Pancreas (tissue), 10 donors: ENCODE results near the gene COL25A1. TPM values are rescaled to one million over a fixed set of nuclear protein-coding genes. Genes with fewer than 3 reads are reported as not detected.

Experiments
- ATAC-seq, 4 donors: fragments of 200-7000 bp; cut with Tn5 transposase; one replicate each; pipeline versions ENCODE4 v1.8.0 to v1.9.1; 2020; ENCODE audit warnings: mild to moderate bottlenecking in 4 of 4, moderate library complexity in 4 of 4
- DNase-seq, 6 donors: peaks; one replicate each; pipeline ENCODE4 v3.0.0-alpha.2; 2020
- FAIRE-seq: peaks from 2 replicates; lab custom pipeline; 2012; peaks lifted over from hg19 to GRCh38; lab: Jason Lieb, UNC
- H3K27ac ChIP-seq, 4 donors: fragments of 200-600 bp; sonication (generic); 1 replicate in 3 of 4; 2 replicates in 1 of 4; pipeline versions ENCODE4 v1.5.0 to v1.8.0; 2020
- H3K27me3 ChIP-seq, 4 donors: fragments of 200-600 bp; one replicate each; pipeline ENCODE4 v1.8.0; 2021
- H3K36me3 ChIP-seq, 3 donors: fragments of 200-600 bp; sonication (generic) in 1 of 3; one replicate each; pipeline versions ENCODE4 v1.5.0 to v1.8.0; 2020 to 2021
- H3K4me1 ChIP-seq, 3 donors: fragments of 200-600 bp; one replicate each; pipeline ENCODE4 v1.8.0; 2021
- H3K4me3 ChIP-seq, 4 donors: fragments of 200-600 bp; sonication (generic) in 2 of 4; one replicate each; pipeline versions ENCODE4 v1.5.0 to v1.8.0; 2020 to 2021
- H3K9me3 ChIP-seq, 4 donors: fragments of 200-600 bp; one replicate each; pipeline ENCODE4 v1.8.0; 2021
- WGBS, 2 donors: extraction: QIAGEN DNeasy Blood & Tissue Kit; methylation state at CpG; one replicate each; pipeline ENCODE4 v1.1.7; 2013; 5-methylcytosine and 5-hydroxymethylcytosine counted together
- intact Hi-C, 3 donors: fragments of 100-400 bp; cut with DNase I; formaldehyde crosslinking; loops; one replicate each; pipeline versions ENCODE4 v1.11.1 to v1.14.2; 2022
- polyA plus RNA-seq, 2 donors: library from polyadenylated mRNA; stranded (reverse); fragments of 200-250 nt; gene quantifications; one replicate each; pipeline ENCODE4 v1.2.3, GENCODE V29; 2013
- total RNA-seq, 6 donors: library from RNA; stranded (reverse); fragmentation: NEBNext Ultra II Directional in 4 of 6; extraction: Animal tissue kit (Norgen Biotek cat#: 25700) in 4 of 6; gene quantifications; one replicate each; pipeline versions ENCODE4 v1.2.1 to v1.2.4, GENCODE V29; 2021 to 2023
- TF ChIP-seq, protein P1 (sequence below), 4 donors: fragments of 200-600 bp; sonication (generic) in 3 of 4; IDR thresholded peaks; one replicate each; pipeline versions ENCODE4 v1.5.0 to v1.8.0; 2021; ENCODE audit warnings: antibody characterized with exemption in 4 of 4
- donor health status: healthy with polysubstance abuse.
- donor health status: DM: no; HTN: no; CAD: no; lungs with moderate emphysema.
- donor health status: DM: no; HTN: no; CAD: no.
- donor health status: control.
- donor health status: control.
- donor health status: Bipolar disorder and iron deficiency.
- donor health status: DM: yes; HTN: yes; CAD: no.
- donor health status: DM: no; HTN: no; CAD: no.
- donor health status: DM: no; HTN: no; CAD: no.
- donor health status: DM: yes; HTN: yes; CAD: no.

Gene COL25A1
- total and polyA plus RNA-seq, 8 donors: 0.08 to 0.46 (median 0.22) TPM

DNA sequence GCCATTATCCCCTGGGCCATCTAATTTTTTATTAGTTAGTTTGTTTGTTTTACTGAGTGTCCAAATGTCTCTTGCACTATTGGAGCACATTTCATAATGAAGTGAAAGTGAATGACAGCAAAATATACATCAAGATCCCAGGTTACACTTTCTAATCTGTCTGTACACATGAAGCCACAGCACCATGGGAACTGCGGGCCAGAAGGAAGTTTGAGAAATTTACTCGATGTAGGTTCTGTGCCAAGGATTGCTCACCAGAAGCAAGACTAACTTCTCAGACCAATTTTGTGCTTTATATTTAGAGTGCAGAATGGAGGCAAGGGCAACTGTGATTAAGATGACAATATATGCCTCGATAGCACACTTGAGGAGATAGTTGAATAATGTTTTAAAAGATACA lies 258.0 kb downstream of the COL25A1 start:
- no peak overlapping the region for H3K27ac ChIP-seq
- H3K4me1 ChIP-seq: no peaks in the 10 kb centered on the region
- H3K27me3 ChIP-seq: no peaks in the 10 kb centered on the region
- H3K9me3 ChIP-seq: no peaks in the 10 kb centered on the region
- DNase-seq (no peak), ATAC-seq (no peak), FAIRE-seq (no peak)
- WGBS, 2 donors: 67 to 82% methylated on average over 3 of the region's 3 CpGs
- H3K36me3 ChIP-seq: no peaks in the 10 kb centered on the region
- no peak overlapping the region for H3K4me3 ChIP-seq
- intact Hi-C loops: no loop called here
- TF ChIP-seq, protein P1, sequence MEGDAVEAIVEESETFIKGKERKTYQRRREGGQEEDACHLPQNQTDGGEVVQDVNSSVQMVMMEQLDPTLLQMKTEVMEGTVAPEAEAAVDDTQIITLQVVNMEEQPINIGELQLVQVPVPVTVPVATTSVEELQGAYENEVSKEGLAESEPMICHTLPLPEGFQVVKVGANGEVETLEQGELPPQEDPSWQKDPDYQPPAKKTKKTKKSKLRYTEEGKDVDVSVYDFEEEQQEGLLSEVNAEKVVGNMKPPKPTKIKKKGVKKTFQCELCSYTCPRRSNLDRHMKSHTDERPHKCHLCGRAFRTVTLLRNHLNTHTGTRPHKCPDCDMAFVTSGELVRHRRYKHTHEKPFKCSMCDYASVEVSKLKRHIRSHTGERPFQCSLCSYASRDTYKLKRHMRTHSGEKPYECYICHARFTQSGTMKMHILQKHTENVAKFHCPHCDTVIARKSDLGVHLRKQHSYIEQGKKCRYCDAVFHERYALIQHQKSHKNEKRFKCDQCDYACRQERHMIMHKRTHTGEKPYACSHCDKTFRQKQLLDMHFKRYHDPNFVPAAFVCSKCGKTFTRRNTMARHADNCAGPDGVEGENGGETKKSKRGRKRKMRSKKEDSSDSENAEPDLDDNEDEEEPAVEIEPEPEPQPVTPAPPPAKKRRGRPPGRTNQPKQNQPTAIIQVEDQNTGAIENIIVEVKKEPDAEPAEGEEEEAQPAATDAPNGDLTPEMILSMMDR (IDR thresholded peaks at IDR 0.05): no peak

DNA sequence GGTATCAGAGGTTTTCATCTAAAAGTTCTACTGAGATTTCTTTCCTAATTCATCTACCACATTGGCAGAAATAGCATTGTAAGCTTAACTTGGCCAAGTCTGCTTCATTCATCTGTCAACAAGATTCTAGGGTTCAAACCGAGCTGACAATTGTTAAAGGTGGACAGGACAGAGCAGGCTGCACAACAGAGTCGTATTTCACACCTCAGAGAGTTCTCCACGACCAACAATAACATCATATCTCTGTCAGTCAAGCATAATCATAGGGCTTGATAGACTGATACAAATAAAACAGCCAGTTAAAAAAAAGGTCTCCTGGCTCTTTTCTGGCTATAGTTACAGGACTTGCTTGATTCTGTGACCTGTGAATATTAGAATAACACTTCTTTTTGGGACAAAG lies 259.2 kb downstream of the COL25A1 start:
- no peaks in the 10 kb centered on the region for H3K9me3 ChIP-seq
- no peaks in the 10 kb centered on the region for H3K4me1 ChIP-seq
- ATAC-seq: no peak
- DNase-seq: no peak
- no peak overlapping the region for H3K27ac ChIP-seq
- TF ChIP-seq, protein P1 (IDR thresholded peaks at IDR 0.05): no peak
- no peak for FAIRE-seq
- intact Hi-C loops: no loop called here
- 47 to 55% methylated on average over 3 of the region's 3 CpGs for WGBS, 2 donors
- no peak overlapping the region for H3K4me3 ChIP-seq
- no peaks in the 10 kb centered on the region for H3K27me3 ChIP-seq
- no peaks in the 10 kb centered on the region for H3K36me3 ChIP-seq

DNA sequence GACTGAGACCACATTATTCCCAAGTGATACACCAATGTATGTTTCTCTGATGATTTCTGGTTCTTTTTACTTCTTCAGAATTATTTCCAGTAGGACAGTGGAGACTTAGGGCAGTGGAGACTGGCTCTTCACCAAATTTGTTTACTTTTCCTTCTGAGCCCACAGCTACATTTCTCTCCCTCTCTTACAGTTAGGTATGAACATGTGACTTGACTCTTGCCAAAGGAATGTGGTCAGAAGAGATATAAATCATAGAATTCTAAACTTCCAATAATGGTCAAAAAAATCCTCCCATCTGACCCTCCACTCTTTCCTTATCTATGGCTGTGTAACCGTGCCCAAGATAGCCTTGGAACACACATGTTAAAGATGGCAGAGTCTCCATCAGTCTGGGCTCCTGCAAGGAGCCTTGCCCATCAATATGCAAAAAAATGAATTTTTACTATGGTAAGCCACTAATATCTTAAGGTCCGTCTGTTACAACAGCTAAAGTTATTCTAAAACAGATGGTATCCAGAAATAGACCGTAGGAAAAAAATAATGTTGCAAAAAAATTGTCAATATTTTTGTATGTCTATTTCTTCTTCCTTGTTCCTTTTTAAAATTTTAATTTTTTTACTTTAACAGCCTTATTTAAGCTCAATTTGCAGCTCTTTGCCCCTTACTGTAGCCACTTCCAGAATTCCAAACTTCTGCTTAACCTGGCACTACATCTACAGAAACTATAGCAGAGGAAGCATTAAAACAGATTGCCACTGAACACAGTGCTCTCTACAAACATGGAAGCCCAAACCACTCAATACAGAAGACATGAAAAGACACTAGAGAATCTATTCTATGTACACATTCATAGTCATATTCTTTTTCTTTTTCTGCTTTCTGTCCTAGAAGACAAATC lies 260.7 kb downstream of the COL25A1 start:
- 61 to 77% methylated on average over 3 of the region's 3 CpGs for WGBS, 2 donors
- TF ChIP-seq, protein P1 (IDR thresholded peaks at IDR 0.05): no peak
- no peak for FAIRE-seq
- no peak for DNase-seq
- Histone ChIP-seq H3K27me3 (no peaks in the 10 kb centered on the region), H3K4me3 (no peak overlapping the region), H3K27ac (no peak overlapping the region), H3K9me3 (no peaks in the 10 kb centered on the region), H3K4me1 (no peaks in the 10 kb centered on the region), H3K36me3 (no peaks in the 10 kb centered on the region)
- no peak for ATAC-seq
- intact Hi-C loops: no loop called here

DNA sequence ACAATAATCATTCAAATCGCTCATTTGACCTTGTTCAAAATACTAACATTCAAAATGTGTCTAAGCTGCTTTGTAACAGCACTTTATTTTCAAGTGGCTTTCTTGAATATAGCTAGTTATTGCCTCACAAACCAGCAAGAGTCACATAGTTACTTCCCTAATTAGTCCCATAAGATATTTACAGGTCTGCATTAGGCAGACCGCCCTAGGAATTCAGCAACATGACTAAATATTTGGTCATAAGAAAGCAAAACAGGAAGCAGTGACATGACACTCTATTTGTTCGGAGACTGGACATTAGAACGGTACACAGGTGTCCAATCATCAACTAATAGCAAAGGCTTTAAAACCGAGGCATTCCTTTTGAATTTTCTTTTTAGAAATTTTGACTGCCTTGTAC lies 262.0 kb downstream of the COL25A1 start:
- no peak for ATAC-seq

More for the DNA sequence above, 262.0 kb downstream of the COL25A1 start:
- Histone ChIP-seq H3K27me3 (no peaks in the 10 kb centered on the region), H3K9me3 (no peaks in the 10 kb centered on the region), H3K27ac (no peak overlapping the region), H3K36me3 (no peaks in the 10 kb centered on the region), H3K4me3 (no peak overlapping the region), H3K4me1 (no peaks in the 10 kb centered on the region)
- no peak for FAIRE-seq
- DNase-seq: no peak
- 75 to 83% methylated on average over 5 of the region's 5 CpGs for WGBS, 2 donors
- TF ChIP-seq, protein P1 (IDR thresholded peaks at IDR 0.05): no peak
- intact Hi-C loops: no loop called here
